Subcutaneous preadipocyte (primary cell): ENCODE results near the gene PACRGL. TPM values are rescaled to one million over a fixed set of nuclear protein-coding genes. Genes with fewer than 3 reads are reported as not detected.

Source experiments
- total RNA-seq: library from RNA; depleted of rRNA; stranded (reverse); fragments of >200 nt; gene quantifications from 2 replicates; pipeline ENCODE4 v1.2.3, GENCODE V29; 2012

Gene PACRGL
- total RNA-seq: 20.9 and 27.8 TPM in 2 replicates

GRCh38 chr4:20700007-20700761, at the start of gene PACRGL:
Gene PACRGL (plus strand): TSS chr4:20700458. CDS start chr4:20704482, 4,024 bp downstream.

